Activated CD4-positive, alpha-beta T cell treated with anti-CD3 and anti-CD28 coated beads, Interleukin-2, Interleukin-6, amounts not matched to agents 100 ng/mL and 50 ng/mL, durations not matched to agents 16 hours and 8 hours (primary cell): Measurements from ENCODE around the gene HSD11B2.

Source experiments
- DNase-seq: peaks from one replicate; pipeline ENCODE4 v3.0.0-alpha.2; 2020

Gene HSD11B2

DNA sequence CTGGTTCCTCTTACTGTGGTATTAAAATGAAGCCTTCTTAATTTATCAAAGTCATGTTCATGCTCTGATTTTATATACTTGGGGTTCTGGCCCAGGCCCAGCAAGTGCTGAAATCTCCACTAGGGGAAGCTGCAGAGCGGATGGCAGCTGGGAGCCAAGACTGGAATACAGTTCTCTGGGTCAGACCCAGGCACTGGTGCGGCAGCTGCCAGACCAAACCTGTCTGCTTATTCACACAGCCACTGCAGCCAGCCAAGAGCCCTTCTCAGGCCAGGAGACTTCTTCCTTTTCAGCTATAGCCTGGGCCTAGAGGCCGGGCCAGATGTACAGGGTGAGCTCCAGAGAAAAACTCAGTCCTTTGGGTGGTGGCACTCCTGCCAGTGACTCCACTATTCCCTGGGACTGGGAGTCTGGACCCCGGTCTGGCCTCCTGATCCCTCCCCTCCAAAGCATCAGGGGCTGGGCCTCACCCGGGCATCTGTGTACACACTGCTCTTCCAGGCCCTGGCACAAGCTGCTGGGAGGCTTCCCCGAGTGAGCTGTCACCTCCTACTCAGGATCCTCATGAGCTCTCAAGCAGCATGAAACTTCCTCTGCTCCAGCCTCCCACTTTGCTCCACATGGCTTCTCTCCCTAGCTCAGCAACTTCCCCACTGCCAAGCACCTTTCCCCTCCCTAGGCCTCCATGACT is 25.6 kb downstream of the HSD11B2 start:
- no peak for DNase-seq

DNA sequence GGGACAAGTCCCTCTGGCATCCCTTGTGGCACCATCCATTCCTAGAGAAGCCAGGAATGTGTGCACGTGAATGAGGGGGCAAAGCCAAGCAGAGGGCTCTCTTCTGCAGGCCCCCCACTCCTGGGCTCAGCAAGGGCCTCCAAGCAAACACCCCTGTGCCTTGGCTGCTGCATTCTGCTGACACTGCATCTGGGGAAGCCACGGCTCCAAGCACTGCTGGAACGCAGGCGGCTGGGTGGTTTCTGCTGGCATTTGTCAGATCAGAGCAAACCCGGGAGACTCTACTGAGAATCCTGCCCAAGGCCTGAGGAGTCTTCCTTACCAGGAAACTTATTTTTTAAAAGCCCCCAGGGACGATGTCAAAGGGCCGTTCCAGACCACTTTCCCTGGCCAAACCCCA is 26.7 kb downstream of the HSD11B2 start:
- DNase-seq = no peak

- no peak for DNase-seq
These were observed 27.3 kb downstream of the HSD11B2 start for GRCh38 chr16:67458121-67458641.

DNA sequence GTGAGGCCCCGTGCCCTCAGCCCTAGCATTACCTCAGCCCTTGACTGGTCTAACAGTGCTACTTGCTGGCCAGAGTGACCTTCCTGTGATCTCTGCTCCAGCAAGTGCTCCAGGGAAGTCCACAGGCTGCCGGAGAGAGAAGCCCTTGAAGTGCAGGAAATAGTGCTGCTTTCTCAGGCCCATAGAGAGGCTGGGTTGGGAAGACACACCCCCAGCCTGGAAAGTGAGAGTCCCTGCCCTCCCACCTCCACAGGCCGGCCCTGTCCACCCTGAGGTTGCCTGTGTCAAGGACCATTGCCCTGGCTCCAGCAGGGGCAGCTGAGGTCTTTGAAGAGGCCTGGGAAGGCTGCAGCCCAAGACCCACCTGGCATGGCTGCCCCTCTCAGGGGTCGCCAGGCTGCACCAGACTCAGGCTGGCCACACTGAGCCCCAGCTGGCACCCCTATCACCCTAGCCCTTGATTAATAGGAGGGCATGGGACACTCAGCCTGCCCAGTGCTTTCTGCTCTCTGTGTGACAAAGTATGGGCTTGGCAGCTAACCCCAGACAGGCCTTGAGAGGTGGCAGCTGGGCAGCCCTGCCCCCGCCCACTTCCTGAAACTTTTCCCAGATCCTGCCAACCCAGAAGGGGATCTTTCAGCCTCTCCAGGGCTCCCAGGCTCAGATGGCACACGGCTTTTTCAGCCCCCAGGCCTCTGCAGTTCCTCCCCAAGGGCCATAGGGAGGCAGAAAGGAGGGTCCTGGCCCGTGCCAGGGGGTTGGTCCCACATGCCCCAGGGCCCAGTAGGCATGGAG is 28.3 kb downstream of the HSD11B2 start:
- no peak for DNase-seq

DNA sequence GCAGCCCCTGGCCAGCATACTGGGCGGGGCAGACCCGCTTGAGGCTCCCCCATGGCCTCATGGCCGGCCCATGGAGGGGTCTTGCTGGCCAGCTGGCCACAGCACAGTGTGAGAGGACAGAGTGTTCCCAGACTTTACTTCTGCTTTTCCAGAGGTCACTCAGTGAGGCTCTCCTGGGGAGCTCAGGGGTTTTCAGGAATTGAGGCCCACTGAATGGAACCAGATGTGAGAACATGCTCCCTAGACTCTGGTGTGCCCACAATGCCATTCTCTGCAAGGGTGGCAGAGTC is 28.9 kb downstream of the HSD11B2 start:
- DNase-seq = no peak

DNA sequence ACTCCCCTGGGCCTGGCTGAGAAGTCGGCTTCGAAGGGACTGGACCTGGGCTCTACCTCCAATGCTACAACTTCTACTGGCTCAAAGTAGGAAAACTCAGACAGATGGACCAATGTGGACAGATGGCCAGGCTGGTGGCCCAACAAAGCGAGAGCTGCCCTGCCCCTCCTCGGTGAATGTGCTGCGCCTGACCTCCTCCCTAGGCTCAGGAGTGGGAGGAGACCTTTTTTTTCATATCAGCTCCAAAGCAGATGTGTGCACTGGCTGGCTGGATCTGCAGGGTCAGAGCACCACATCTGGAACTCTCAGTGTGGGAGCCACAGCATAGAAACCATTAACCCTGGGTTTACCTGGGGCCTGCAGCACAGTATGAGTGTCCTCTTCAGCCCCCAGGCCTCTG is 29.2 kb downstream of the HSD11B2 start:
- no peak for DNase-seq

DNA sequence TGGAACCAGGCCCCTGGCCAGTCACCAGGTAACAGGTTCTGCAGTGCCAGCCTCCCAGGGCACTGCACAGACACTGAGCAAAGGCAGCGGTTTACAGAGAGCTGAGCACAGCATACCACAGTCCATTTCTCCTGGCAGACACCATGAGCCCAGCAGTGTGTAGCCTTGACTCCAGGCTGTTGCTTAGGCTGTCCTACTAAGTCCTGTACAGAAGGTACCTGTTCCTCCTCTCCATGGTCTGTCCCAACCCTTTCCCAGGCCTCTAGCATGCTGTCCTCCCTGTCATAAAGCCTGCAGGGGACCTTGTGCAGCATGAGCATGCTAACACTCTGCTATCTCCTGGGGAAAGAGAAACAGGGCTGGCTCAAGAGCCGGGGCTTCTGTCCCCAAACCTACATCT is 30.0 kb downstream of the HSD11B2 start:
- no peak for DNase-seq

DNA sequence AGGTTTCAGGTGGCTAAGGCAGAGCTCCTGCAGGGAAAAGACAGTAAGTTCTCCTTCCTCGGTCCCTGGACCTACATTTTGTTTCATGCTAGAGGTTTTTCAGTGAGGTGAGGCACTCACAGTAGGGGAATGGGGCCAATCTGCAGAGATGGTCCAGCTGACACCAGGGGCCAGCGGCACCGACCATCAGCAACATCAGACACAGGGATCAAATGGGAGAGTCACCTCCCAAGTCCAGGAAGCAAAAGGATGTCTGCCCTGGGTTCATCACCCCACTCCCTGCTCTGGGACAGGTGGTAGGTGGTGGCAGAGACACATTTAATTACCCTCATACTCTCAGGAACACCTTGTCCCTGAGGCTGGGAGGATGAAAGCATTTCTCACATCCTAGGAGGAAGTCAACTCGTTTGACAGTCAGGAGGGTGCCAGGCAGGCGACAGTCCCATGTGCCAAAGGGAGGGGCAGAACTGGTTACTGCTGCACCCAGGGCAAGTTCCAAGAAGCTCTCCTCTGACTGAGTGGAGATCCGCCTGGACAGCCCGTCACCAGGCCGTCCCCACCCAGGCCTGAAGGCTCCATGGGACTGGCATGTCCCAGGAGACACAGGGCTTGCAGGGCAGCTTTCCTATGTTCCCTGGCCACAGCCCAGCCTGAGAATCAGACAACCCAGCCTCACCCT is 30.8 kb downstream of the HSD11B2 start:
- no peak for DNase-seq

- DNase-seq = no peak
These were observed 31.3 kb downstream of the HSD11B2 start for GRCh38 chr16:67462279-67462655.

DNA sequence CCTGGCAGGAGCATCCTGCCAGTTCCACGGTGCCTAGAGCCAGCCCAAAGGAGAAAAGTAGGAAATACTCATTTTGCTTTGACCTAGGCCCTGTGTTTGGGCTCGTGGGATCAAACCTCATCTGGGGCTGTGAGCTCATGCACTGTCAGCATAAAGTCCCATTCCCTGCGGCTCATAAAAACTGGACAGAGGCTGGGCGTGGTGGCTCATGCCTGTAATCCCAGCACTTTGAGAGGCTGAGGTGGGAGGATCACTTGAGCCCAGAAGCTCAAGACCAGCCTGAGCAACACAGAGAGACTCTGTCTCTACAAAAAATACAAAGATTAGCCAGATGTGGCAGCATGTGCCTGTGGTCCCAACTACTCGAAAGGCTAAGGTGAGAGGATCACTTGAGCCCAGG is 32.1 kb downstream of the HSD11B2 start:
- DNase-seq = no peak

DNA sequence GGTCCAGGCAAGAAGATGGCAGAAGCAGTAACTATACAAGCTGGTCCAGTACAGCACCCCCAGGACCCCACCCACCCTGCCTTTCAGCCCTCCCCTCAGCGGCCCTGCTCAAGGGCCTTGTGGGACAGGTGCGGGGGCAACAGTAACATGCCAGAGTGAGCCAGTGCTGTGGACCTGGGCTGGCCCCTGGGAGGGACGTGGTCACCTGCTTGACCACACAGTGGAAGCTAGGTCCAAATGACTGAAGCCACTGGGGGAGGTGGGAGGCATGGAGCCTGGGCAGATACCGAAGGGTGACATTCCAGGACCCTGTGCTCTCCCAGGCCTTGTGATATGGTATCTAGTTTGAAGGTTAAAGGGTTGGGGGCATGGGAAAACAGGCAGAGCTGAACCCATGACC is 32.8 kb downstream of the HSD11B2 start:
- DNase-seq = no peak

DNA sequence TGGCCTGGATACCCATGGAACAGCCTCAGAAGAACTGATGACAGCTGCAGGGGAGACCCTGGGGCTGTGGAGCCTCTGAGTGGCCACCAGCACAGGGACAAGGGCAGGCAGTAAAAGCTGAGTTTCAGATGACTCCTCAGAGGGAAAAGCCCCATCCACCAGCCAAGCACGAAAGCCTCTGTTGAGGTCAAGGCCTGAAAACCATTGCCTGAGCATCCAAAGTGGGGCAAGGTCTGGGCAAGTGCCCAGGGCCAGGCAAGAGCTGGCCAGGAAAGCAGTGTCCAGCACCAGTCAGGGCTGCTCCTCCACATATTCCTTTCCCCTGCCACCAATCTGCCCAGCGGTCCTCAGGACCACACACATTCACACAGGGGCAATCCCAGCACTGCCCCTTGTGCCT is 33.6 kb downstream of the HSD11B2 start:
- no peak for DNase-seq

DNA sequence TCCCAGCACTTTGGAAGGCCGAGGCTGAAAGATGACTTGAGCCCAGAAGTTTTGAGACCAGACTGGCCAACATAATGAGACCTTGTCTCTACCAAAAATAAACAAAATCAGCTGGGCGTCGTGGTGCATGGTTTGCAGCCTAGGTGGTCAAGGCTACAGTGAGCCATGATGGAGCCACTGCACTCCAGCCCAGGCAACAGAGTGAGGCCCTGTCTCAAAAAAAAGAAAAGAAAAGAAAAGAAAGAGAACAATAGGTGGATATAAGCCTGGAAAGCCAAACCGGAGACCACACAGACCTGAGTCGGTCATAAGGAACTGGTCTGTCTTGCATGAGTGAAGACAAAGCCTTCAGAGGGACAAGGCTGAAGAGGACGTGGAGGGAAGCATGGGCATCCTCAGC is 35.7 kb downstream of the HSD11B2 start:
- no peak for DNase-seq

- DNase-seq = peak; percentile 26
These were observed 37.8 kb downstream of the HSD11B2 start for GRCh38 chr16:67468731-67469130.

DNA sequence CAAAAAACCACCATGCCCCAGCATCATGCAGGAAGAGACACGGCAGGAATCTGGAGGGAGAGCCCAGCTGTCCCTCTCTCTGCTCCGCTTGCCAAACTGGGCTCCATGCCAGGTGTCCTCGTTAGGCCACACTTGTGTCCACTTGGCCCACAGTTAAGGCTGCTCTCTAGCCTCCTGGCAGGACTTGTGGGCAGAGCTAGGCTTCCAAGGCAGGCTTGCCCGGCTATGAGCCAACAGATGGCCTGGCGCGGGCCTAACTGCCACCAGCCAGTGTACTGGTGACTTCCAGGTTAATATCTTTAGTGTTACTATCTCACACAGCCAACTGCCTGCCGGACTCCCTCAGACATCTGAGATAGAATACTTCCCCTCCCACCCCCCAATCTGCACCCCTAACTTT is 39.4 kb downstream of the HSD11B2 start:
- DNase-seq = no peak

- no peak for DNase-seq
These were observed 41.0 kb downstream of the HSD11B2 start for GRCh38 chr16:67471758-67472384.

DNA sequence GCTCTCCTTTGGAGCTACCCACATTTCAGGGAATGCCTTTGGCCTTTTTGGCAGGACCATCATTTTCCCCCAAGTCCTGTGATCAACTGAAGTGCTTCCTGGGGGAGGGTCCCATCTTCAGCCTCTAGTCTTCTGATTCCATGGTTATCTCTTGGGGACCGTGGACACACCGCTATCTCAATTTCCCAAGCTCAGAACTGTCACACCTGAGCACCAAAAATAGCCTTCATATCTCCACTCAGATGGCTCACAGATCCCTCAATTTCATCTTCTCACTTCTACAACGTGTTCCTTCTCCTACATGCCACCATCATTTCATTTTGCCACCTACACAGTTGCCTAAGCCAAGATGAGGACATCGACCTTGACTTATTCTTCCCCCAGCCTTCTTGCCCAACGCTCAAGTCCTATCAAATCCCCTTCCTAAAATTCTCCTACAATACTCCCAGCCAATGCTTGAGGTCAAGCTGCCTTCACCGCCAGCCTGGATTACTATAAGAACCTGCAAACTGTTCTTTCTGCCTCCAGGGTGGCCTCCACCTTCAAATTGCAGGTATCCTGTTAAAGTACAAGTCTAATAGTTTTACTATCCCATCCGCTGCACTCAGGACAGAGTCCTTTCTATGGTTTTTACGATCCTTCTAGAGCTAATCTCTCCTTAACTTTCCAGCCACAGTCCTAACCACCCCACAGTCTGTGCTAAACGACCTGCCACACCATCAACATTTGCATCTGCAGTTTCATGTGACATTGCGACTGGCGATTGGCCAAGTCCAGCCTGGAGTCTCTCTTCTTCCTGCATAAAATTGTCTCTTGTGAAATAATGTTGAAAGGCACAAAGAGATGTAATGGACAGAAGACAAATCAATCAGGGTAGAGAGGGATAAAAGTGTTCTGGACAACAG is 43.9 kb downstream of the HSD11B2 start:
- no peak for DNase-seq

DNA sequence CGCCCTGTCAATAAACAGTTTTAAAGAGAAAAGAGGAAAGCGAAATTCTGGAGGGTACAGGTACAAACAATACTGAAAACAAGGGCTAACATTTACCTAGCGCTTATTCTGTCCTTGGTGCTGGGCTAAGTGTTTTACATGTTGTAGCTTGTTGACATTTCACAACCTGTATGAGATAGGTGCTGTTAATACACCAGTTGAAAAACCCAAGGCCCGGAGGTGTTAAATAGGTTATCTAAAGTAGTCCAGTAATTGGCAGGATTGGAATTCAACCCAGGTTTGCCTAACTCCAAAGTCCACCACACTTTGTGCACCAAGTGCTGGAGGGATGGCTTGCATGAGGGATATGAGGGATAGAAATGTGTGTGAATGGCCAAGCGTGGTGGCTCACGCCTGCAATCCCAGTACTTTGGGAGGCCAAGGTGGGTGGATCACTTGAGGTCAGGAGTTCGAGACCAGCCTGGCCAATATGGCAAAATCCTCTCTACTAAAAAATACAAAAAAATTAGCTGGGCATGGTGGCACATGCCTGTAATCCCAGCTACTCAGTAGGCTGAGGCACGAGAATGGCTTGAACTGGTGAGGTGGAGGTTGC is 47.1 kb downstream of the HSD11B2 start:
- no peak for DNase-seq

- DNase-seq = peak; percentile 100
These were observed 50.1 kb downstream of the HSD11B2 start, which contains the start of gene ATP6V0D1 for GRCh38 chr16:67480833-67481560. Gene ATP6V0D1, minus strand, starts transcription at chr16:67481157. Its CDS starts 71 bp downstream, at chr16:67481086.

DNA sequence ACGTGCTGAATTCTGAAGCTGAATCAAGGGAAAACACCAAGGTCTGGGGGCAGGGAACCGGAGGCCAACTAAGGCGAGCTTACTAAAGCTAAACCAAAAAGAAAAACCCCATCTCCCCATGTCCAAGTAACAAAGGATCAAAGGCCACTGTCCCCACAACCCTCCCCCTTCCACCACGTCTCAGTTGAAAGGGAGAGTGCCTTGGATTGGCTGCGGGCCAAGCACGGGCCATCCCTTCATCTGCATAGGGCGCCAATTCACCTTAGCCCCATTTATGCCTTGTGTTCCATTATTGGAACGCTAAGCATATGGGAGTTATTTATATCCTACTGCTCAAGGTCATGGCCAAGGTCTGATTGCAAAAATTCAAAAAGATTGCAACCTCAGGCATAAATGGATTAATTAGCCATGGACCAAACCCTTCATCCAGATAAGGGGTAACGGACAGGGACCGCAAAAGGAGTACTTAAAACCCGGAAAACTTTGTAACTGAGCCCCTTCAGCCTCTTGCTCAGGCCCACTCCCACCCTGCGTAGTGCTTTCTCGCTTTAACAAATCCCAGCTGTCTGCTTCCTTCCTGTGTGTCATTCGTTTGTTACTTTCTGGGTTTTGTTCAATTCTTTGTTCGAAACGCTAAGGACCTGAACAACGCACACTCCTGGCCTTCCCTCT is 50.8 kb downstream of the HSD11B2 start:
- peak; percentile 73 for DNase-seq
